ENCODE measurements around the gene RILPL2. TPM values are rescaled to one million over a fixed set of nuclear protein-coding genes. Genes with fewer than 3 reads are reported as not detected.
"Not testable (repeated sequence)": the region's sequence is repeated elsewhere in the genome, so short reads cannot be mapped to it uniquely, and the experiment has no call there.

Gene RILPL2
- total RNA-seq, 2 experiments from 2014 or later: 15.4 to 16.6 TPM

- H3K9me3 Mint-ChIP-seq; H3K27me3 Mint-ChIP-seq; CTCF ChIA-PET; H3K36me3 Mint-ChIP-seq; DNase-seq; POLR2A ChIA-PET; H3K27ac Mint-ChIP-seq; H3K4me3 Mint-ChIP-seq; H3K4me1 Mint-ChIP-seq (ENCODE audit: low read depth): not testable (repeated sequence)
- intact Hi-C loops (cut with micrococcal nuclease): loop anchor here (10.0 kb wide), 1 partner anchor 394 kb away; the partner anchor contains the start of gene OGFOD2
Observed at GRCh38 chr12:123368431-123368830, 68.1 kb downstream of the RILPL2 start.

- Mint-ChIP-seq H3K4me1 (ENCODE audit: low read depth) (peaks cover 10% of the 10 kb centered on the region), H3K36me3 (no peaks in the 10 kb centered on the region), H3K9me3 (no peaks in the 10 kb centered on the region), H3K27me3 (no peaks in the 10 kb centered on the region), H3K27ac (no peak overlapping the region), H3K4me3 (no peak overlapping the region)
- intact Hi-C loops (cut with micrococcal nuclease): loop anchor here (10.0 kb wide), 1 partner anchor 393 kb away; the partner anchor contains the start of gene OGFOD2
- ChIA-PET CTCF (interaction anchor here (1.0 kb wide), 1 partner anchor 16 kb away, joined by 3 read pairs; the partner anchor contains the start of gene KMT5A), POLR2A (interaction anchor here (0.6 to 0.7 kb wide), 3 partner anchors 34 to 456 kb away, joined by 3 to 4 read pairs (median 4); no protein-coding TSS in a partner anchor)
- no peak for DNase-seq
Observed at GRCh38 chr12:123367511-123367910, 69.0 kb downstream of the RILPL2 start.

Other genes starting within 250 kb of the RILPL2 start
- 10 to 100 TPM; 88.8 to 97.6 TPM for gene MPHOSPH9, start 203.5 kb downstream of the RILPL2 start, total RNA-seq
- 10 to 100 TPM; 28.4 to 28.8 TPM for gene MTRFR, start 203.2 kb downstream of the RILPL2 start, total RNA-seq
- 10 to 100 TPM; 40.1 to 42.5 TPM for gene CDK2AP1, start 164.8 kb downstream of the RILPL2 start, total RNA-seq
- 10 to 100 TPM; 49.9 to 50.6 TPM for gene SBNO1, start 71.8 kb downstream of the RILPL2 start, total RNA-seq
- 10 to 100 TPM; 59.9 to 62.0 TPM for gene KMT5A, start 52.6 kb downstream of the RILPL2 start, total RNA-seq
- gene SNRNP35, start 21.5 kb upstream of the RILPL2 start, total RNA-seq: 10 to 100 TPM; 28.6 to 30.6 TPM
- gene RILPL1, start 97.0 kb upstream of the RILPL2 start, total RNA-seq: 1 to 10 TPM; 4.0 to 4.8 TPM
- 100 to 1,000 TPM; 150 to 161 TPM for gene TMED2, start 147.9 kb upstream of the RILPL2 start, total RNA-seq
- gene DDX55, start 165.4 kb upstream of the RILPL2 start, total RNA-seq: 10 to 100 TPM; 44.0 to 45.1 TPM
- gene EIF2B1, start 197.0 kb upstream of the RILPL2 start, total RNA-seq: 10 to 100 TPM; 51.7 to 61.9 TPM
- gene GTF2H3, start 197.1 kb upstream of the RILPL2 start, total RNA-seq: 10 to 100 TPM; 57.2 to 58.4 TPM
- 1 to 10 TPM; 3.7 to 3.8 TPM for gene TCTN2, start 234.4 kb upstream of the RILPL2 start, total RNA-seq

Data from activated CD4-positive, alpha-beta memory T cell treated with anti-CD3 and anti-CD28 coated beads for 36 hours (primary cell).